SU-DHL-6 (cell line): ENCODE results near the gene CTNS.

ENCODE experiments used
- H2AFZ ChIP-seq: fragments of 200-600 bp; sonication (generic); 2 replicates; pipeline ENCODE4 v1.6.1; 2014; ENCODE audit warnings: low read depth, mild to moderate bottlenecking, moderate library complexity, mixed read lengths, antibody characterized with exemption, low read length; ENCODE audit not compliant: severe bottlenecking
- H3F3A ChIP-seq: fragments of 200-600 bp; shearing (Covaris generic); 2 replicates; pipeline ENCODE4 v1.6.0; 2016; ENCODE audit warnings: antibody characterized with exemption, mild to moderate bottlenecking; ENCODE audit not compliant: insufficient read depth
- H3K27ac ChIP-seq: fragments of 200-600 bp; sonication (generic); 2 replicates; pipeline ENCODE4 v1.5.1; 2016; ENCODE audit warnings: low read depth, mild to moderate bottlenecking, low read length, moderate library complexity, mixed read lengths
- H3K27me3 ChIP-seq: fragments of 200-600 bp; sonication (generic), shearing (Covaris generic); 2 replicates; pipeline ENCODE4 v1.6.0; 2014; ENCODE audit warnings: mild to moderate bottlenecking, low read length
- H3K36me3 ChIP-seq: fragments of 200-600 bp; sonication (generic); 2 replicates; pipeline ENCODE4 v1.6.1; 2014; ENCODE audit warnings: mild to moderate bottlenecking, low read length, mixed read lengths
- H3K4me2 ChIP-seq: fragments of 300-600, 200-600 bp; shearing (Covaris generic), sonication (generic); 2 replicates; pipeline ENCODE4 v1.6.0; 2014; ENCODE audit warnings: low read length, low read depth, mild to moderate bottlenecking; ENCODE audit not compliant: poor library complexity, severe bottlenecking
- H3K4me3 ChIP-seq: fragments of 200-600 bp; sonication (generic); 2 replicates; pipeline ENCODE4 v1.5.1; 2014; ENCODE audit warnings: antibody characterized with exemption, low read length, mild to moderate bottlenecking, mixed read lengths; ENCODE audit not compliant: insufficient read depth, poor library complexity, severe bottlenecking
- H3K79me2 ChIP-seq: fragments of 200-600 bp; sonication (generic); 2 replicates; pipeline ENCODE4 v1.6.1; 2014; ENCODE audit warnings: mild to moderate bottlenecking, low read length, moderate library complexity; ENCODE audit not compliant: insufficient read depth
- H3K9ac ChIP-seq: fragments of 200-600 bp; sonication (generic); 2 replicates; pipeline ENCODE4 v1.7.0; 2014; ENCODE audit warnings: mild to moderate bottlenecking, low read length
- H3K9me2 ChIP-seq: fragments of 200-600 bp; sonication (generic); replicated peaks from 2 replicates; pipeline ENCODE4 v1.6.1; 2014; ENCODE audit warnings: low read length; ENCODE audit not compliant: insufficient read depth
- H3K9me3 ChIP-seq: fragments of 200-600 bp; sonication (generic); 2 replicates; pipeline ENCODE4 v1.6.1; 2014; ENCODE audit warnings: low read length, mixed read lengths; ENCODE audit not compliant: insufficient read depth
- H4K20me1 ChIP-seq: fragments of 200-600 bp; sonication (generic); 2 replicates; pipeline ENCODE4 v1.6.1; 2014; ENCODE audit warnings: low read depth, mild to moderate bottlenecking, antibody characterized with exemption, low read length, moderate library complexity, mixed read lengths
- EZH2phosphoT487 ChIP-seq: fragments of 200-600 bp; sonication (generic), shearing (Covaris generic); conservative IDR thresholded peaks from 2 replicates; pipeline ENCODE4 v1.6.1; 2018; ENCODE audit warnings: mild to moderate bottlenecking, antibody characterized with exemption, low read length, moderate library complexity, mixed read lengths
- TF ChIP-seq, protein P1 (sequence below): fragments of 200-600 bp; sonication (generic); IDR thresholded peaks from one replicate; pipeline ENCODE4 v1.5.1; 2017; ENCODE audit warnings: antibody characterized with exemption, mild to moderate bottlenecking, low read length, moderate library complexity; ENCODE audit not compliant: insufficient read depth, poor library complexity, severe bottlenecking

The CTNS gene

DNA sequence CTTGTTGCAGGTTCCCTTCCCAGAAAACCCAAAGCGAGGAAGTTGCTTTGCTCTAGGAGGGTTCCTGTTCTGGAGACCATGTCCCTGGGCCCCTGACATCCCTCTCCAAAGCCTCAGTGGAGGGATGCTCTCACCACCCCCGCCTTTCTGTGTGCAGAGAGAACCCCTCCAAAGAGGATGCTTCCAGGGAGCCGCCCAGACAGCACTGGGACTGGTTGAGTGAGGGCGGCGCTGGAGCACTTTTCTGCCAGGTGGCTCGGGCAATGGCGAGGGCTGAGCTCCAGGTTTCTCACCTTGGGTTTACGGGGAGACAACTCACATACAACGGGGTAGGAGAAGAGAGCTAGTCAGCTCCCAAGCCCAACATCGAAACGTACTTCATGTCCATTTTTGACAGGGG lies 39.3 kb downstream of the CTNS start:
- Histone ChIP-seq H3K9me3 (no peaks in the 10 kb centered on the region), H3K36me3 (no peaks in the 10 kb centered on the region), H3K27me3 (no peaks in the 10 kb centered on the region), H3K4me2 (no peak overlapping the region), H3K9me2 (no peaks in the 10 kb centered on the region), H3K27ac (no peak overlapping the region), H4K20me1 (no peaks in the 10 kb centered on the region), H3K4me3 (no peak overlapping the region), H2AFZ (no peak overlapping the region), H3K9ac (no peak overlapping the region), H3K79me2 (no peaks in the 10 kb centered on the region), H3F3A (0 out of 2 replicates have a peak, but pooled peaks cover 7% of the 10 kb centered on the region)
- TF ChIP-seq, protein P1, sequence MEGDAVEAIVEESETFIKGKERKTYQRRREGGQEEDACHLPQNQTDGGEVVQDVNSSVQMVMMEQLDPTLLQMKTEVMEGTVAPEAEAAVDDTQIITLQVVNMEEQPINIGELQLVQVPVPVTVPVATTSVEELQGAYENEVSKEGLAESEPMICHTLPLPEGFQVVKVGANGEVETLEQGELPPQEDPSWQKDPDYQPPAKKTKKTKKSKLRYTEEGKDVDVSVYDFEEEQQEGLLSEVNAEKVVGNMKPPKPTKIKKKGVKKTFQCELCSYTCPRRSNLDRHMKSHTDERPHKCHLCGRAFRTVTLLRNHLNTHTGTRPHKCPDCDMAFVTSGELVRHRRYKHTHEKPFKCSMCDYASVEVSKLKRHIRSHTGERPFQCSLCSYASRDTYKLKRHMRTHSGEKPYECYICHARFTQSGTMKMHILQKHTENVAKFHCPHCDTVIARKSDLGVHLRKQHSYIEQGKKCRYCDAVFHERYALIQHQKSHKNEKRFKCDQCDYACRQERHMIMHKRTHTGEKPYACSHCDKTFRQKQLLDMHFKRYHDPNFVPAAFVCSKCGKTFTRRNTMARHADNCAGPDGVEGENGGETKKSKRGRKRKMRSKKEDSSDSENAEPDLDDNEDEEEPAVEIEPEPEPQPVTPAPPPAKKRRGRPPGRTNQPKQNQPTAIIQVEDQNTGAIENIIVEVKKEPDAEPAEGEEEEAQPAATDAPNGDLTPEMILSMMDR: no peak
- TF ChIP-seq EZH2phosphoT487: no peak

DNA sequence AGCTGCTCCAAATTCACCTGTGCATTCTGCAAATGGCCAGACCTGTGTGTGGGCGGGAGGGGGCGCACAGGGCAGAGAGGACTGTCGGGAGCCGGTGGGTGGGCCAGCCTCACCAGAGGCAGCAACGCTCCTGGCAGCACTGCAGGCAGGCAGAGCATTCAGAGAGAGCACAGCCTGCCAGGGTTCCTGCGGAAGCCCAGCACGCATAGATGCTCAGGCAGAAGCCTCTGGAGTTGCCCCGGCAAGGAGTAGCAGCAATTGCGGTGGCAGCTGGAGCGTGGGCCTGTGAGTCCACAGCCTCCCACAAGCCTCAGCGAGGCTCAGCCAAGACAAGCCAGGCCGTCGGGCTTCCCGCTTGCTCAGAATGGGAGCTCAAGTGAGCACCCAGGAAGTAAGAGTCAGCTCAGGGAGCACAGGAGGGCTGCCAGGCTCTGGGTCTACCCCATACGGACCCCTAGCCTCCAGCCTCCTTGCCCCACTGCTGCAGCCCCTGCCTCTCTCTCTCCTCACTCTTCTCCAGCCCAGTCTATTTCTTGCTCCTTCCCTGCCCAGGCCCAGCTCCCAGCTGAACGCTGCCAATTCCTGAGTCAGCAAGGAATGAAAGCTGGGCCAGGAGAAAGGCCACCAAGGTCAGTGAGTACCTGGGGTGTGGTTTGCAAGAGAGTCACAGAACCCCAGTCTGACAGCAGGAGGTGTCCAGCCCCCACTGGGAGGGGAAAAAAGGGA lies 41.7 kb downstream of the CTNS start:
- Histone ChIP-seq H4K20me1 (no peaks in the 10 kb centered on the region), H3K4me2 (no peak overlapping the region), H3F3A (no peaks in the 10 kb centered on the region)

DNA sequence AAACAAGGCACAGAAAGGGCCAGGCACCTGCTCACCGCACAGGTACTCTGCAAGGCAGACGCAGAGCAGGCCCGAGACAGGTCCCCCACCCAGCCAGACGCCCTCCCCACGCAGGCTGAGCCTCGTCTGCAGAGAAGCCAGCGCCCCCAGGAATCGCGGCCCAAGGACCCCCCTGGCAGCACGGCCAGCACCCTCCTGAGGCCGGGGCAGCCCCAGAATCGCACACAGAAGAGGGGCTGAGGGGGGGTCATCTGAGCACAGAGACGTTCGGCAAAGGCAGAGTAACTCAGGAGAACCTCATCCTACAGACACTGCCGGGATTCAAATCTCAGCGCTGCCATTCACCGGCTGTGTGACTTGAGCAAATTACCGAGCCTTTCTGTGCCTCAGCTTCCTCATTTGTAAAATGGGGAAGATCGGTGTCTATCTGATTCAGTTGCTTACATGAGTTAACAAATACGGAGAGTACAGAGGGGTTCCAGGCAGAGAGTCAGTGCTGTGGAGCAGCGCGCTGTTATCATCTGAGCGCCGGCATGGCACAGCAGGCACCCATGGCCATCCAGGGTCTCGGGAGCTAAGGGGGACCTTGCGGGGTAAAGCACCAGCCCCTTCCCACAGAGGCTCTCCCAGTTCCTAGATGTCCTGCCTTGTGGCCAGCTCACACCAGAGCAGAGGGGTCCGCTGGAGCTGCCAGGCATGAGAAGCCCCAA lies 42.4 kb downstream of the CTNS start:
- H3K4me3 ChIP-seq: no peak overlapping the region
- no peak overlapping the region for H3K27ac ChIP-seq
- H3K9me2 ChIP-seq: no peaks in the 10 kb centered on the region
- H2AFZ ChIP-seq: no peak overlapping the region
- no peak overlapping the region for H3K4me2 ChIP-seq
- H3K36me3 ChIP-seq: no peaks in the 10 kb centered on the region
- no peaks in the 10 kb centered on the region for H3K79me2 ChIP-seq
- TF ChIP-seq, protein P1: no peak
- TF ChIP-seq EZH2phosphoT487: no peak
- H3K27me3 ChIP-seq: no peaks in the 10 kb centered on the region
- no peaks in the 10 kb centered on the region for H3F3A ChIP-seq
- no peak overlapping the region for H3K9ac ChIP-seq
- no peaks in the 10 kb centered on the region for H4K20me1 ChIP-seq
- no peaks in the 10 kb centered on the region for H3K9me3 ChIP-seq

More for the DNA sequence above, 41.7 kb downstream of the CTNS start:
- Histone ChIP-seq H3K9me2 (no peaks in the 10 kb centered on the region), H2AFZ (no peak overlapping the region), H3K9ac (no peak overlapping the region), H3K36me3 (no peaks in the 10 kb centered on the region), H3K27me3 (no peaks in the 10 kb centered on the region), H3K9me3 (no peaks in the 10 kb centered on the region), H3K79me2 (no peaks in the 10 kb centered on the region), H3K4me3 (no peak overlapping the region), H3K27ac (no peak overlapping the region)
- TF ChIP-seq, protein P1: no peak
- no peak for TF ChIP-seq EZH2phosphoT487
